HCT116 (cell line): ENCODE measurements around the gene CCSAP. TPM values are rescaled to one million over a fixed set of nuclear protein-coding genes. Genes with fewer than 3 reads are reported as not detected.
A peak's percentile ranks its signal among the peaks of the same experiment; 100 is the strongest.

ENCODE experiments used
- ATAC-seq: fragments of 200-7000 bp; cut with Tn5 transposase; 2 replicates; pipeline ENCODE4 v1.9.1; 2020; ENCODE audit warnings: mild to moderate bottlenecking, moderate library complexity
- BruUV-seq: library from RNA; stranded (reverse); fragments of 400-500 nt; replicated peaks from 2 replicates; lab custom pipeline; 2021; lab: Mats Ljungman, UMichigan
- CTCF ChIA-PET: fragments of 300-600 bp; sonication (Branson Sonifier 250); formaldehyde crosslinking; loops from one replicate; lab custom pipeline; 2021; ENCODE audit warnings: antibody characterized with exemption; lab: Charles Lee
- POLR2A ChIA-PET: fragments of 300-600, 350-600 bp; sonication (Branson Sonifier 250); formaldehyde crosslinking; loops from one replicate; lab custom pipeline; 2021; ENCODE audit warnings: antibody characterized with exemption; lab: Charles Lee
- RAD21 ChIA-PET, 2 experiments: fragments of 300-600 bp; sonication (Branson Sonifier 250); formaldehyde crosslinking; loops; one replicate each; lab custom pipeline; 2023; ENCODE audit warnings: low total read pairs in 2 of 2; ENCODE audit not compliant: uncharacterized antibody in 2 of 2, unreplicated experiment in 2 of 2, low non-redundant PET in 1 of 2; lab: Charles Lee
- DNase-seq: peaks from one replicate; pipeline ENCODE4 v3.0.0-alpha.2; 2010; ENCODE audit warnings: low read depth, low spot score
- H2AFZ ChIP-seq: fragments of 200-600 bp; shearing (Covaris generic), sonication (generic); 2 replicates; pipeline ENCODE4 v1.6.1; 2017; ENCODE audit warnings: low read depth, mixed run types, mixed read lengths, antibody characterized with exemption, low read length; ENCODE audit not compliant: poor library complexity, severe bottlenecking
- H3K27ac ChIP-seq: 2 replicates; pipeline ENCODE4 v1.5.1; 2012; ENCODE audit warnings: low read depth, low read length
- H3K27me3 ChIP-seq: fragments of 200-600 bp; sonication (generic); 2 replicates; pipeline ENCODE4 v1.6.1; 2016; ENCODE audit warnings: mixed run types, low read length, mixed read lengths; ENCODE audit not compliant: insufficient read depth
- H3K36me3 ChIP-seq, 2 experiments: fragments of 200-500 bp in 1 of 2; fragments of 200-600 bp in 1 of 2; sonication (Bioruptor generic) in 1 of 2; sonication (generic) in 1 of 2; 2 replicates each; pipeline versions ENCODE4 v1.5.1 to v1.6.1; 2014 to 2016; ENCODE audit warnings: low read length in 2 of 2, inconsistent platforms in 1 of 2, mixed read lengths in 1 of 2, mixed run types in 1 of 2; ENCODE audit not compliant: insufficient read depth in 2 of 2, control insufficient read depth in 1 of 2
- H3K4me1 ChIP-seq, 2 experiments: fragments of 200-600 bp in 1 of 2; sonication (generic) in 1 of 2; 2 replicates each; pipeline versions ENCODE4 v1.5.1 to v1.6.1; 2012 to 2017; ENCODE audit warnings: low read length in 2 of 2, inconsistent platforms in 1 of 2, mild to moderate bottlenecking in 1 of 2, mixed read lengths in 1 of 2, mixed run types in 1 of 2, moderate library complexity in 1 of 2; ENCODE audit not compliant: insufficient read depth in 2 of 2, control insufficient read depth in 1 of 2
- H3K4me2 ChIP-seq: fragments of 200-600 bp; sonication (generic); 2 replicates; pipeline ENCODE4 v1.6.1; 2017; ENCODE audit warnings: mixed run types, low read length, mixed read lengths
- H3K4me3 ChIP-seq, 2 experiments: fragments of 200-600 bp in 1 of 2; sonication (generic) in 1 of 2; replicated peaks in 1 of 2; 2 replicates each; pipeline ENCODE4 v1.5.1; 2011 to 2016; ENCODE audit warnings: low read length in 2 of 2, control low read depth in 1 of 2, low read depth in 1 of 2, mild to moderate bottlenecking in 1 of 2, mixed read lengths in 1 of 2, mixed run types in 1 of 2
- H3K79me2 ChIP-seq: fragments of 200-600 bp; sonication (generic); 2 replicates; pipeline ENCODE4 v1.6.1; 2017; ENCODE audit warnings: mild to moderate bottlenecking, mixed run types, low read length, moderate library complexity, mixed read lengths; ENCODE audit not compliant: insufficient read depth
- H3K9ac ChIP-seq: fragments of 200-600 bp; sonication (generic); 2 replicates; pipeline ENCODE4 v1.6.1; 2016; ENCODE audit warnings: low read length, mixed read lengths
- H3K9me2 ChIP-seq: fragments of 200-600 bp; sonication (generic), shearing (Covaris generic); 2 replicates; pipeline ENCODE4 v1.6.1; 2017; ENCODE audit warnings: mixed run types, mild to moderate bottlenecking, moderate library complexity; ENCODE audit not compliant: insufficient read depth
- H3K9me3 ChIP-seq, 2 experiments: fragments of 200-500 bp in 1 of 2; fragments of 200-600 bp in 1 of 2; sonication (Bioruptor generic) in 1 of 2; sonication (generic) in 1 of 2; 2 replicates each; pipeline ENCODE4 v1.6.1; 2014 to 2017; ENCODE audit warnings: low read length in 2 of 2, mixed read lengths in 2 of 2, inconsistent platforms in 1 of 2, low read depth in 1 of 2, mild to moderate bottlenecking in 1 of 2, mixed run types in 1 of 2, moderate library complexity in 1 of 2; ENCODE audit not compliant: control insufficient read depth in 1 of 2, insufficient read depth in 1 of 2
- H4K20me1 ChIP-seq: fragments of 200-600 bp; sonication (generic), shearing (Covaris generic); 2 replicates; pipeline ENCODE4 v1.6.1; 2017; ENCODE audit warnings: mixed run types, mild to moderate bottlenecking, moderate library complexity; ENCODE audit not compliant: insufficient read depth
- CEBPB ChIP-seq: IDR thresholded peaks from 2 replicates; pipeline ENCODE4 v1.6.1; 2012; ENCODE audit warnings: low read depth
- EGR1 ChIP-seq: IDR thresholded peaks from 2 replicates; pipeline ENCODE4 v1.6.1; 2012; ENCODE audit warnings: low read depth
- ELF1 ChIP-seq: IDR thresholded peaks from 2 replicates; pipeline ENCODE4 v1.6.1; 2012; ENCODE audit warnings: low read depth, borderline replicate concordance
- EZH2 ChIP-seq: fragments of 200-600 bp; sonication (generic); IDR thresholded peaks from 2 replicates; pipeline ENCODE4 v1.6.1; 2017; ENCODE audit warnings: antibody characterized with exemption, mixed run types
- FOSL1 ChIP-seq: IDR thresholded peaks from 2 replicates; pipeline ENCODE4 v1.6.1; 2012; ENCODE audit warnings: low read depth
- JUND ChIP-seq: IDR thresholded peaks from 2 replicates; pipeline ENCODE4 v1.6.1; 2012
- POLR2A ChIP-seq: IDR thresholded peaks from 2 replicates; pipeline ENCODE4 v1.7.0; 2011; ENCODE audit warnings: borderline replicate concordance; ENCODE audit not compliant: insufficient read depth, insufficient read length; ENCODE audit errors: extremely low read depth
- POLR2AphosphoS5 ChIP-seq: IDR thresholded peaks from 2 replicates; pipeline ENCODE4 v1.6.1; 2011; ENCODE audit warnings: mild to moderate bottlenecking, low read depth, low read length, moderate library complexity
- SIN3A ChIP-seq: IDR thresholded peaks from 2 replicates; pipeline ENCODE4 v1.6.1; 2012; ENCODE audit warnings: low read depth
- SP1 ChIP-seq: IDR thresholded peaks from 2 replicates; pipeline ENCODE4 v1.6.1; 2012; ENCODE audit warnings: low read depth
- SRF ChIP-seq: IDR thresholded peaks from 2 replicates; pipeline ENCODE4 v1.6.1; 2012; ENCODE audit warnings: low read depth
- YY1 ChIP-seq: IDR thresholded peaks from 2 replicates; pipeline ENCODE4 v1.6.1; 2011; ENCODE audit warnings: low read length, low read depth, moderate library complexity, mild to moderate bottlenecking; ENCODE audit not compliant: insufficient replicate concordance; ENCODE audit errors: extremely low read depth
- ZNF274 ChIP-seq: fragments of 200-500 bp; sonication (Bioruptor generic); IDR thresholded peaks from 2 replicates; pipeline ENCODE4 v1.6.1; 2014; ENCODE audit warnings: mild to moderate bottlenecking, low read depth, low read length, inconsistent platforms
- intact Hi-C: fragments of 100-400 bp; cut with micrococcal nuclease; formaldehyde crosslinking; loops from 2 replicates; pipeline ENCODE4 v1.10.0; 2022
- total RNA-seq: library from RNA; stranded (reverse); gene quantifications from one replicate; pipeline ENCODE4 v1.2.1, GENCODE V29; 2021; ENCODE audit not compliant: unreplicated experiment
- TF ChIP-seq, protein P1 (sequence below), 3 experiments: fragments of 200-600 bp in 1 of 3; sonication (generic) in 1 of 3; IDR thresholded peaks in 2 of 3; conservative IDR thresholded peaks in 1 of 3; 2 replicates each; pipeline ENCODE4 v1.5.1; 2012 to 2017; ENCODE audit warnings: low read depth in 2 of 3, low read length in 2 of 3, antibody characterized with exemption in 1 of 3, borderline replicate concordance in 1 of 3, control low read depth in 1 of 3, mild to moderate bottlenecking in 1 of 3, mixed read lengths in 1 of 3, mixed run types in 1 of 3, moderate library complexity in 1 of 3; ENCODE audit not compliant: insufficient read depth in 1 of 3
- TF ChIP-seq, protein P2 (sequence below): IDR thresholded peaks from 2 replicates; pipeline ENCODE4 v1.6.1; 2012

CCSAP gene
- total RNA-seq, 1 experiment from 2014 or later, result 10.9 TPM

DNA sequence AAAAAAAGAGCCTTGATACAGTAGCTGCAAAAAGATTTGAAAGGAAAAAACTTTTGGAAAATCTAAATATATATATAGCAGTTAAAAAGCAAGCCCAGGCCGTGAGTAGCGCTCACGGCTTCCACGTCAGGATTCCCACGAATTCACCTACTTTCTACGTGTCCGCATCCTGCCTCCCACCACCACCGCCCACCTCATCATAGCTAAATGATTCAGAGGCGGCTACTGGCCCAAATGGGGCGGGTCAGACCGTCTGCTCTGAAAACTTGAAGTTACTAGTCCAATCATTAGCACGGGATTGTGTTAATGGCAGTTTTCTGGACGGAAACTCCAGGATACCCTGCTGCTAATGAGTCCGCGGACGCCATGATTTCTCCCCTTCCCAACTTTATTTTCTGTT, 1.3 kb upstream of the CCSAP start:
- no peaks in the 10 kb centered on the region for H3K27me3 ChIP-seq
- H3K27ac ChIP-seq, result no peak overlapping the region
- no peak overlapping the region for H3K4me2 ChIP-seq
- no TSS peak for BruUV-seq
- CTCF ChIA-PET, result no interaction called here
- H3K9ac ChIP-seq, result no peak overlapping the region
- no peak overlapping the region for H3K4me3 ChIP-seq
- H3K79me2 ChIP-seq, result peaks cover 25% of the 10 kb centered on the region
- no peak for ATAC-seq
- POLR2A ChIA-PET, result no interaction called here
- H3K4me1 ChIP-seq, result peaks cover 7 to 26% of the 10 kb centered on the region in 2 experiments; a peak in 3 of 4 replicates
- intact Hi-C loops, result no loop called here
- no peaks in the 10 kb centered on the region for H3K9me2 ChIP-seq
- no peaks in the 10 kb centered on the region for H3K9me3 ChIP-seq
- RAD21 ChIA-PET, result no interaction called here
- no peak overlapping the region for H2AFZ ChIP-seq
- no peak for DNase-seq
- no peaks in the 10 kb centered on the region for H3K36me3 ChIP-seq
- TF ChIP-seq, protein P1, sequence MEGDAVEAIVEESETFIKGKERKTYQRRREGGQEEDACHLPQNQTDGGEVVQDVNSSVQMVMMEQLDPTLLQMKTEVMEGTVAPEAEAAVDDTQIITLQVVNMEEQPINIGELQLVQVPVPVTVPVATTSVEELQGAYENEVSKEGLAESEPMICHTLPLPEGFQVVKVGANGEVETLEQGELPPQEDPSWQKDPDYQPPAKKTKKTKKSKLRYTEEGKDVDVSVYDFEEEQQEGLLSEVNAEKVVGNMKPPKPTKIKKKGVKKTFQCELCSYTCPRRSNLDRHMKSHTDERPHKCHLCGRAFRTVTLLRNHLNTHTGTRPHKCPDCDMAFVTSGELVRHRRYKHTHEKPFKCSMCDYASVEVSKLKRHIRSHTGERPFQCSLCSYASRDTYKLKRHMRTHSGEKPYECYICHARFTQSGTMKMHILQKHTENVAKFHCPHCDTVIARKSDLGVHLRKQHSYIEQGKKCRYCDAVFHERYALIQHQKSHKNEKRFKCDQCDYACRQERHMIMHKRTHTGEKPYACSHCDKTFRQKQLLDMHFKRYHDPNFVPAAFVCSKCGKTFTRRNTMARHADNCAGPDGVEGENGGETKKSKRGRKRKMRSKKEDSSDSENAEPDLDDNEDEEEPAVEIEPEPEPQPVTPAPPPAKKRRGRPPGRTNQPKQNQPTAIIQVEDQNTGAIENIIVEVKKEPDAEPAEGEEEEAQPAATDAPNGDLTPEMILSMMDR (IDR thresholded peaks at IDR 0.05 in 2 of 3, conservative IDR thresholded peaks at IDR 0.05 in 1 of 3; ENCODE audit: borderline replicate concordance in 1 of 3, insufficient read depth in 1 of 3, low read depth in 2 of 3, low read length in 2 of 3), result no peak
- no peak for TF ChIP-seq POLR2AphosphoS5
- no peak for TF ChIP-seq SP1
- no peaks in the 10 kb centered on the region for H4K20me1 ChIP-seq

DNA sequence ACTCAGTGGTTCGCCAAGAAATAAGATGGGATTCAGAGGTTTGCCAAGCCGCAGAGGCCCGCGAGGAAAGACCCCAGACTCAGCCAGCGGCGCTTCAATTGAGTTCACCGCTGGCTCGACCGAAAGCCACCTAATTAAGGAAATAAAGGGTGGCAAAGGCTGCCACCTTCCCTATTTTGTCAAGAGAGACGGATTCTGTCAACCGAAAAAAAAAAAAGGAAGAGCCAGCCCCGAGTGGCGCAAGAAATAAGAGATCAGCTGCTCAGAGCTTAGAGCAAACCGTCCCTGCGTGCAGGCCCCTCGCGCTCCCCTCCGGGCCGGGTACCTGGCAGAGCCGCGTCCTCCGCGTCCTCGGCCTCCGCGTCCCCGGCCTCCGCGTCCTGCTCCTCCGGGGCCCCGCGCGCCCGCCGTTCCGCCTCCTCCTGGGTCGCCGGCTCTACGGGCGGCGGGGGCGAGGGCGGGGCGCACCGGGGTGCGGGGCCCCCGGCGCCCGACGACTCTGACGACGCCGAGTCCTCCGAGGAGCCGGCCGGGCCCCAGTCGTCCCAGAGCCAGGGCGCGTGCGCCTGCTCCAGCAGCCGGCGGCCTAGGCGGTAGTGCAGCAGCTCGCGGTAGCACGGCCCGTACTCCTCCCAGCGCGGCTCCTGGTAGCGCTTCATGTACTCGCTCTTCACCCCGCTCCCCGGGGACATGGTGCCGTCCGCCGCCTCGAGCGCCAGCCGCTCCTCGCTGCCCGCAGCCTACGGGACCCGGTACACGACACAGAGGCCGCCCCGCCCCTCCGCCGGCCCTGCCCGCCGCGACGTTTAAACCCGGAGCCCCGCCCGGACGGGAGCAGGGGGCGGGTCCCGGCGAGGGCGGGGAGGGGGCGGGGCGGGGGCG, 832 bp downstream of the CCSAP start:
- intact Hi-C loops, result no loop called here
- CTCF ChIA-PET, result interaction anchor here (0.6 kb wide), 1 partner anchor 83 kb away, joined by 3 read pairs; no protein-coding TSS in a partner anchor
- Histone ChIP-seq H2AFZ (peak overlapping the region; percentile 68), H3K4me3 (peak overlapping the region; percentile 69 to 86), H3K27ac (peak overlapping the region; percentile 64), H4K20me1 (no peaks in the 10 kb centered on the region), H3K9me2 (no peaks in the 10 kb centered on the region), H3K36me3 (no peaks in the 10 kb centered on the region), H3K79me2 (peaks cover 46% of the 10 kb centered on the region), H3K27me3 (no peaks in the 10 kb centered on the region), H3K4me1 (peaks cover 7 to 27% of the 10 kb centered on the region in 2 experiments; a peak in 3 of 4 replicates), H3K4me2 (peak overlapping the region; percentile 100), H3K9me3 (no peaks in the 10 kb centered on the region), H3K9ac (peak overlapping the region; percentile 77)
- POLR2A ChIA-PET, result no interaction called here
- RAD21 ChIA-PET, result no interaction called here
- ATAC-seq (peak; percentile 83), DNase-seq (peak; percentile 28)
- BruUV-seq, result no TSS peak
- TF ChIP-seq SRF (no peak), ZNF274 (no peak), EZH2 (no peak), JUND (no peak), POLR2AphosphoS5 (peak; percentile 73), EGR1 (0 out of 2 replicates have a peak, but pooled peaks have one; percentile 11), FOSL1 (no peak), YY1 (no peak), ELF1 (no peak), POLR2A (peak; percentile 65), CEBPB (no peak), SIN3A (peak; percentile 79)
- TF ChIP-seq, protein P1 (IDR thresholded peaks at IDR 0.05 in 2 of 3, conservative IDR thresholded peaks at IDR 0.05 in 1 of 3; ENCODE audit: borderline replicate concordance in 1 of 3, insufficient read depth in 1 of 3, low read depth in 2 of 3, low read length in 2 of 3), result no peak
- TF ChIP-seq, protein P2, sequence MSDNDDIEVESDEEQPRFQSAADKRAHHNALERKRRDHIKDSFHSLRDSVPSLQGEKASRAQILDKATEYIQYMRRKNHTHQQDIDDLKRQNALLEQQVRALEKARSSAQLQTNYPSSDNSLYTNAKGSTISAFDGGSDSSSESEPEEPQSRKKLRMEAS, result peak; percentile 68; the same call in 1 of the 2 replicates
